IPS-18c (cell line): ENCODE results near the gene KMT2D.

Experiments used
- H3K4me3 ChIP-seq: 2 replicates; pipeline ENCODE4 v1.7.0; 2013; ENCODE audit warnings: low read depth, mild to moderate bottlenecking, low read length, moderate library complexity; ENCODE audit not compliant: insufficient read depth
- H3K9me3 ChIP-seq: one replicate; pipeline ENCODE4 v1.6.1; 2013; ENCODE audit warnings: mild to moderate bottlenecking, low read length, moderate library complexity; ENCODE audit not compliant: control insufficient read depth, insufficient read depth

Gene KMT2D

GRCh38 chr12:49060237-49061156 is at the start of gene KMT2D:
Gene KMT2D (minus strand): TSS chr12:49060794. CDS start chr12:49055324, 5,470 bp downstream.
- H3K4me3 ChIP-seq = peak within 1 kb of the TSS; percentile 100
- no peaks in the 10 kb centered on the region for H3K9me3 ChIP-seq

GRCh38 chr12:49109641-49110463 is 49.3 kb upstream of the KMT2D start:
- H3K4me3 ChIP-seq = peak overlapping the region; percentile 100
- H3K9me3 ChIP-seq = peaks cover 2% of the 10 kb centered on the region

DNA sequence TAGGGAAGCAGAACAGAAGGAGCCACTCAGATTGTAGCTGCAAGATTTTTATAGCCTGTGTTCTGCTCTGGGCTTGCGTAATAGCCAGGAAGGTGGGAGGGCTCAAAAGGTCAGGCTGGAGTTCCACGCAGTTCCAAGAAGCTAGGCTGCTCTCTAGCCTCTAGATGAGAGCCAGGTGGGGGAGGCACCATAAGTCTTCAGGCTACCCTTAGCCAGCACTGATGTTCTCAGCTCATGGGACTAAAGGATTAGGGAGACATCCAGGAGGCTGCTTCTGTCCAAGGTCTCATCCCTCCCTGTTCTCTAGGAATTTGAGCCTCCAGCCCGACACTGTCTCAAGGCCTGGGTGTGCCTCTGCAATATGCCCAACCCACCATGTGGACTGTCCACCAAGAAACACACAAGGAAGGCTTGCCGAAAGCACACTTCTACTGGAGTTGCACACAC is 48.4 kb upstream of the KMT2D start:
- H3K4me3 ChIP-seq = peak overlapping the region; percentile 100; the same call in 1 of the 2 replicates

DNA sequence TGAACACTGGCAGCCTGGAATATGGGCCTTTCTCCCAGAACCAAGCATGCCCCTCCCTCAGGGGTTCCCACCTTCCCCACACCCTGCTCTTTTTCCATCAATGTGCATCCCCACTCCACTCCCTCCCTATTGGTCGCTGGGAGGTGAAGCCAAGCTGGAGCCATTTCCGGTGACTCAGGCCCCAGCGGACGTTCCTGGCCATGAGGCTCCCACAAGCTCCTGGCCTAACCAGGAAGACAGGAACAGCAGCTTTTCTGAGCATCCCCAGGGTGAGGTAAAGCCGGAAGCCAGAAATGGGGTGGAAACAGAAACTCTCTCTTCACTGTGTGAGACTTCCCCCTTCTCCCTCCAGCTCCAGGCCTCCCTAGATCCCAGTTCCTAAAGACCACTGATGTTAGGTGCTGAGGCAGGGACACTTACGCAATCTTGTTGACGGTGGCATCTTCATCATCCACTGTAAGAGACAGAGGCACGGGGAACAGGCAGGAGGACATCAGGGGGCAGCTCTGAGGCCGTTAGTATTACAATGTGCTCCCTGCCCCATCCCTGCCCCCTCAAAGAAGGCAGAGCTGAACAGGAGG is 45.0 kb upstream of the KMT2D start:
- Histone ChIP-seq H3K9me3 (peaks cover 2% of the 10 kb centered on the region), H3K4me3 (no peak overlapping the region)

More for the DNA sequence above, 48.4 kb upstream of the KMT2D start:
- H3K9me3 ChIP-seq = peaks cover 2% of the 10 kb centered on the region

- Histone ChIP-seq H3K9me3 (peaks cover 2% of the 10 kb centered on the region), H3K4me3 (no peak overlapping the region)
These were observed 44.2 kb upstream of the KMT2D start for GRCh38 chr12:49104822-49105221.

- Histone ChIP-seq H3K9me3 (peaks cover 1% of the 10 kb centered on the region), H3K4me3 (no peak overlapping the region)
These were observed 39.8 kb upstream of the KMT2D start for GRCh38 chr12:49100380-49100779.

DNA sequence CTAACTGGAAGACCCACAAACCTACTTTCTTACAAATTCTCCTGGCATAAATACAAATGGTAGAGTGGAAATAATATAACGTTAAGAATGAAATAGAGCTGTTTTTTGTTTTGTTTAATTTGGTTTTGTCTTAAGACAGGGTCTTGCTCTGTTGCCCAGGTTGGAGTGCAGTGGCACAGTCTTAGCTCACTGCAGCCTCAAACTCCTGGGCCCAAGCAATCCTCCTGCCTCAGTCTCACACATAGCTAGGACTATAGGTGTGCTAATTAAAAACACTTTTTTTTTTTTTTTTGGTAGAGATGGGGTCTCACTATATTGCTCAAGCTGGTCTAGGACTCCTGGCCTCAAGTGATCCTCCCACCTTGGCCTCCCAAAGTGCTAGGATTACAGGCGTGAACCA is 38.1 kb upstream of the KMT2D start:
- Histone ChIP-seq H3K4me3 (no peak overlapping the region), H3K9me3 (no peaks in the 10 kb centered on the region)

DNA sequence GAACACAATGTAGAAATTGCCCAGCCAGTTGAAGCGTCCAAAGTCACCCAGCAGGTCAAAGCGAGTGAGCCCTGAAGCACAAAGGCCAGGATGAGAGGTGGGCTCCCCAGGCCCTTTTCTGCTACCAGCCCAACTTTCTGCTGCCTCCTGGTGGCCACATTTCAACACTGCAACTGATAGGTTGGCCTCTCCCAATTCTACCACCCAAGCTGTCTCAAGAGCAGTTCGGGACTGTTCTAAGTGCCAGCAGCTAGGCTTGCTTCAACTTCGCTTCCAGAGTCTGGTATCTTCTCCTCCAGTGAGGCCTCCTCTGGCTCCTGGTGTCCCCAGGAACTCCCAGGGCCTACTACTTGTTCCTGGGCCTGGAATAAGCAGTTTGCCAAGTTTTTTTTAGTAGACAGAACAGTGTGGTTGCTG is 37.4 kb upstream of the KMT2D start:
- Histone ChIP-seq H3K9me3 (no peaks in the 10 kb centered on the region), H3K4me3 (no peak overlapping the region)

DNA sequence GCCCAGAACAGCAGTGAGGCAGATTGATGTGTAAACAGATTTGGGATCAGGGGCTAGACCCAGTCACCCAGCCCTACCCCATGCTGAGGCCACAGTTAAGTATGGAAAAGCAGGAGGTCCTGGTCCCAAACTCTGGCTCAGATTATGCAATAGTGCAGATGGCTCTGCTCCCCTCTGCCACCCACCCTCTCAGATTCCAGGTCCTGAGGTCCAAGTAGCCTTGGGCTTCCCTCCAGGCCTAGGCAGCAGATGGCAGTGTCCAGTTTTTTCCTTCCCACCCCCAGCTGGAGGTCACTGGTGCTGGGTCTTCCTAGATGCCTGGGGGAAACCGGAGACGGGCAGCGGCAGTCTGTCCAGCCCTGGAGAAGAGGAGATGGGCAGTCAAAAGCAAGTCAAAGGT is 36.8 kb upstream of the KMT2D start:
- Histone ChIP-seq H3K4me3 (no peak overlapping the region), H3K9me3 (no peaks in the 10 kb centered on the region)

- no peak overlapping the region for H3K4me3 ChIP-seq
- peaks cover 5% of the 10 kb centered on the region for H3K9me3 ChIP-seq
These were observed 34.4 kb upstream of the KMT2D start for GRCh38 chr12:49094975-49095365.

DNA sequence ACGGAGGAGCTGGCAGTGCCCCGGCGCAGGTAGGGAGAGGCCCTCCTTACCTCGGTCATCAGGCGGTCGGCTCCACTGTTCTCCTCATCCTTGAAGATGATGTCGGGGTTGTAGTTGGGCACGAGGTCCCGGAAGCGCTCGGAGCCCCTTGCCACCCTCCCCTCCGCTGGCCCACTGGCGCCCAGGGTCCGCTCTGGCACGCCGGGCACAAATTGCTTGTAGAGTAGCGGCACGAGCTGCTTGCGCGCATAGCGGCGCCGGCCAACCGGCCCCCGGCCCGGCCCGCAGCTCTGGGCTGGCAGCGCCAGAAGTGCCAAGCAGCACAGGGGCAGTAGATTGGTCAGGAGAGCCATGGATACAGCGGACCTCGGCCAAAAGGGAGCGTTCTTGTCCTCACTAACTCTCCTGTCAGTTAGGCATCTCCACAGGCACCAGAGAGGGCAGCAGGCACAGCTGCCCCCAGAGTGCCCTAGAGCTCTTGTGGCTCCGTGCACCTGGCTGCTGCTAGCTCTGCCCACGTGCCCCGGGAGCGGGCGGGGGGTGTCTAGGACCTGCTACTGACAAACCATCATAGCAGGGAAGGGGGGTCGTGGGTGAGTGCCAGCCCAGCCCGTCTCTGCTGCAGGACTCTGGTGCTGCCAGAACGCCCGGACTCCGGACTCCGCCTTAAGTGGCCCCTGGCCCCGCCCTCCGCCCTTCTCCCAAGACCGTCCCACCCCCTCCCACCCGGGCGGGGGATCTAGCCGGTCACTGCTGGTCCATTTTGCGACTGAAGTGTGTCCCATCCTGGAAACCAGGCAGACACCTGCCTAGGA is 33.8 kb upstream of the KMT2D start, which contains the start of gene DHH:
DHH (minus strand) TSS at position 642 of the 815 bp plus-strand sequence; CDS start at position 353, 289 bp downstream.
- peaks cover 5% of the 10 kb centered on the region for H3K9me3 ChIP-seq
- H3K4me3 ChIP-seq = peak within 1 kb of the TSS; percentile 38

GRCh38 chr12:49093792-49094159 is 33.2 kb upstream of the KMT2D start:
- Histone ChIP-seq H3K4me3 (peak overlapping the region; percentile 15; the same call in 1 of the 2 replicates), H3K9me3 (peaks cover 5% of the 10 kb centered on the region)

GRCh38 chr12:49092816-49093406 is 32.3 kb upstream of the KMT2D start:
- H3K9me3 ChIP-seq = peaks cover 5% of the 10 kb centered on the region
- H3K4me3 ChIP-seq = no peak overlapping the region

- H3K4me3 ChIP-seq = peak overlapping the region; percentile 36; the same call in 1 of the 2 replicates
- H3K9me3 ChIP-seq = peaks cover 5% of the 10 kb centered on the region
These were observed 31.7 kb upstream of the KMT2D start for GRCh38 chr12:49092086-49092815.

DNA sequence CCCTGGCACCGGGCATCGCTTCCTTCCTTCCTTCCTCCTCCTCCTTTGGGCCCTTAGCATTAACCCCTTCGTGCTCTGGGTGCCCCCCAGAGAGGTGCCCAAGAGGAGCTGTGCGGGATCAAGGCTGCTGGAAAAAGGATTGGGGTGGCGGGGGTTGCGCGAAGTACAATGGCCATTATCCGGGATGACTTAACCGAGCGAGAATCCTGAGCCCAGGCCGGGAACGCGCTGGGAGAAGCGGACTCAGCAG is 31.2 kb upstream of the KMT2D start:
- Histone ChIP-seq H3K9me3 (peaks cover 5% of the 10 kb centered on the region), H3K4me3 (peak overlapping the region; percentile 36; the same call in 1 of the 2 replicates)
